Liver (tissue), 9 donors: ENCODE results near the gene NOX4. TPM values are rescaled to one million over a fixed set of nuclear protein-coding genes. Genes with fewer than 3 reads are reported as not detected.

ENCODE experiments used
- DNase-seq: peaks from one replicate; pipeline ENCODE4 v3.0.0-alpha.2; 2017; ENCODE audit warnings: low spot score
- H3K27ac ChIP-seq, 2 donors: one replicate each; pipeline ENCODE4 v1.7.0; 2013; ENCODE audit warnings: inconsistent platforms in 2 of 2, low read length in 2 of 2, control low read depth in 1 of 2, low read depth in 1 of 2, mild to moderate bottlenecking in 1 of 2
- H3K27me3 ChIP-seq, 4 donors: one replicate each; pipeline versions ENCODE4 v1.6.1 to v1.7.0; 2013; ENCODE audit warnings: low read length in 3 of 4, inconsistent platforms in 1 of 4, mild to moderate bottlenecking in 1 of 4, moderate library complexity in 1 of 4; ENCODE audit not compliant: control insufficient read depth in 4 of 4, insufficient read depth in 4 of 4
- H3K36me3 ChIP-seq, 4 donors: one replicate each; pipeline versions ENCODE4 v1.6.1 to v1.7.0; 2013; ENCODE audit warnings: low read length in 3 of 4, mild to moderate bottlenecking in 3 of 4, low read depth in 1 of 4, moderate library complexity in 1 of 4; ENCODE audit not compliant: control insufficient read depth in 4 of 4, insufficient read depth in 3 of 4
- H3K4me1 ChIP-seq, 4 donors: one replicate each; pipeline versions ENCODE4 v1.6.1 to v1.7.0; 2013; ENCODE audit warnings: low read length in 3 of 4, mild to moderate bottlenecking in 3 of 4, moderate library complexity in 1 of 4; ENCODE audit not compliant: control insufficient read depth in 4 of 4, insufficient read depth in 4 of 4
- H3K4me3 ChIP-seq, 3 donors: one replicate each; pipeline versions ENCODE4 v1.6.1 to v1.7.0; 2013; ENCODE audit warnings: low read length in 3 of 3, control low read depth in 1 of 3, low read depth in 1 of 3, mild to moderate bottlenecking in 1 of 3
- H3K9ac ChIP-seq, 2 donors: one replicate each; pipeline ENCODE4 v1.7.0; 2013; ENCODE audit warnings: low read length in 2 of 2, mild to moderate bottlenecking in 2 of 2, moderate library complexity in 2 of 2, control low read depth in 1 of 2, low read depth in 1 of 2
- H3K9me3 ChIP-seq, 4 donors: one replicate each; pipeline versions ENCODE4 v1.6.1 to v1.7.0; 2013; ENCODE audit warnings: low read length in 3 of 4; ENCODE audit not compliant: control insufficient read depth in 4 of 4
- EGR1 ChIP-seq, 2 donors: IDR thresholded peaks; 2 replicates each; pipeline ENCODE4 v1.6.1; 2016 to 2018; ENCODE audit warnings: antibody characterized with exemption in 2 of 2, low read depth in 2 of 2
- FOXA1 ChIP-seq: IDR thresholded peaks from 2 replicates; pipeline ENCODE4 v1.6.1; 2016; ENCODE audit warnings: antibody characterized with exemption
- FOXA2 ChIP-seq: IDR thresholded peaks from 2 replicates; pipeline ENCODE4 v1.6.1; 2016; ENCODE audit warnings: antibody characterized with exemption
- GABPA ChIP-seq, 2 donors: IDR thresholded peaks in 1 of 2; conservative IDR thresholded peaks in 1 of 2; 2 replicates each; pipeline ENCODE4 v1.6.1; 2016; ENCODE audit warnings: antibody characterized with exemption in 2 of 2, mild to moderate bottlenecking in 1 of 2, moderate library complexity in 1 of 2
- HNF4A ChIP-seq, 2 donors: conservative IDR thresholded peaks; 2 replicates each; pipeline ENCODE4 v1.6.1; 2016; ENCODE audit warnings: antibody characterized with exemption in 2 of 2, mild to moderate bottlenecking in 2 of 2
- HNF4G ChIP-seq: IDR thresholded peaks from 2 replicates; pipeline ENCODE4 v1.6.1; 2016; ENCODE audit warnings: antibody characterized with exemption
- JUND ChIP-seq, 2 donors: IDR thresholded peaks; 2 replicates each; pipeline ENCODE4 v1.6.1; 2016; ENCODE audit warnings: antibody characterized with exemption in 2 of 2
- MAX ChIP-seq: IDR thresholded peaks from 2 replicates; pipeline ENCODE4 v1.6.1; 2016; ENCODE audit warnings: antibody characterized with exemption
- NR2F2 ChIP-seq: IDR thresholded peaks from 2 replicates; pipeline ENCODE4 v1.6.1; 2016; ENCODE audit warnings: antibody characterized with exemption
- RAD21 ChIP-seq, 2 donors: IDR thresholded peaks; 2 replicates each; pipeline ENCODE4 v1.6.1; 2016; ENCODE audit warnings: antibody characterized with exemption in 2 of 2, mild to moderate bottlenecking in 2 of 2
- REST ChIP-seq: IDR thresholded peaks from 2 replicates; pipeline ENCODE4 v1.6.1; 2016; ENCODE audit warnings: antibody characterized with exemption, mild to moderate bottlenecking
- RXRA ChIP-seq, 2 donors: IDR thresholded peaks; 2 replicates each; pipeline ENCODE4 v1.6.1; 2017 to 2018; ENCODE audit warnings: antibody characterized with exemption in 2 of 2, mild to moderate bottlenecking in 1 of 2
- SP1 ChIP-seq: IDR thresholded peaks from 2 replicates; pipeline ENCODE4 v1.6.1; 2018; ENCODE audit warnings: antibody characterized with exemption, mild to moderate bottlenecking
- TAF1 ChIP-seq: conservative IDR thresholded peaks from 2 replicates; pipeline ENCODE4 v1.6.1; 2016; ENCODE audit warnings: antibody characterized with exemption, mild to moderate bottlenecking
- YY1 ChIP-seq: IDR thresholded peaks from 2 replicates; pipeline ENCODE4 v1.6.1; 2016; ENCODE audit warnings: antibody characterized with exemption, mild to moderate bottlenecking
- ZBTB33 ChIP-seq: IDR thresholded peaks from 2 replicates; pipeline ENCODE4 v1.6.1; 2016; ENCODE audit warnings: antibody characterized with exemption
- WGBS: extraction: QIAGEN DNeasy Blood & Tissue Kit; methylation state at CpG from one replicate; pipeline ENCODE4 v1.1.7; 2013; 5-methylcytosine and 5-hydroxymethylcytosine counted together
- polyA plus RNA-seq, 2 donors: library from polyadenylated mRNA; stranded (reverse) in 1 of 2; unstranded in 1 of 2; fragments of 200-250 nt in 1 of 2; fragments of >200 nt in 1 of 2; fragmentation: Nextera tagmentation in 1 of 2; extraction: Ambion mirVana in 1 of 2; gene quantifications; one replicate each; pipeline versions ENCODE4 v1.2.1 to v1.2.3, GENCODE V29; 2013 to 2015
- total RNA-seq, 2 donors: library from RNA; depleted of rRNA; stranded (reverse); fragments of >200 nt; gene quantifications; one replicate each; pipeline ENCODE4 v1.2.3, GENCODE V29; 2014
- TF ChIP-seq, protein P1 (sequence below): IDR thresholded peaks from 2 replicates; pipeline ENCODE4 v1.6.1; 2016; ENCODE audit warnings: antibody characterized with exemption
- TF ChIP-seq, protein P2 (sequence below): fragments of 150-350 bp; IDR thresholded peaks from 2 replicates; pipeline ENCODE4 v1.5.1; 2017; ENCODE audit warnings: improper control_type of control experiment, low read depth, low read length; ENCODE audit not compliant: missing input control
- donor health status: healthy.
- donor health status: healthy.
- donor health status: healthy.
- donor health status: healthy.
- donor health status: healthy.

NOX4 gene
- total and polyA plus RNA-seq, 4 donors: 0.07 to 0.29 (median 0.19) TPM; not detected in 1

DNA sequence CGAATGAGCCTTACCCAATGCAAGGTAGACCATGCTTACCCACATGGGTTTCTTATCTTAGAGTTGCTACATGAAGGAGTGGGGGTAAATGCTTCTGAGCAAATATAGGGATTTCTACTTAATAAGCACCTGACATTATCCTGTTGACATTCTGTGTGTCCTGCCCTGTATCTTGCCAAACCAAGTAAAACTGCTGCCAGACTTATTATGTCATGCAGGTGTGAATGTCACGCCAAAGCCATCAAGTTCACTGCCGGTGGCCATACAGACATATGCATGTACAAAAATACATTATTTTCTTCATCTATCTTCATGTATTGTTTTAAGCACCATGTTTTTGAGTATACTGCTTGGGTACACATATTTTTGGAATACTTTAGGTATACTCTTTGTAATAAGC, 70.2 kb downstream of the NOX4 start:
- H3K9ac ChIP-seq: no peak overlapping the region
- H3K27me3 ChIP-seq: no peaks in the 10 kb centered on the region
- TF ChIP-seq GABPA (IDR thresholded peaks at IDR 0.05 in 1 of 2, conservative IDR thresholded peaks at IDR 0.05 in 1 of 2) (no peak), RAD21 (IDR thresholded peaks at IDR 0.05) (no peak), RXRA (IDR thresholded peaks at IDR 0.05) (no peak), MAX (no peak), SP1 (no peak), HNF4G (no peak), FOXA1 (no peak), EGR1 (IDR thresholded peaks at IDR 0.05; ENCODE audit: low read depth in 2 of 2) (no peak), JUND (IDR thresholded peaks at IDR 0.05) (no peak), FOXA2 (no peak), ZBTB33 (no peak), REST (no peak), NR2F2 (no peak), TAF1 (no peak), YY1 (no peak), HNF4A (conservative IDR thresholded peaks at IDR 0.05) (no peak)
- TF ChIP-seq, protein P1, sequence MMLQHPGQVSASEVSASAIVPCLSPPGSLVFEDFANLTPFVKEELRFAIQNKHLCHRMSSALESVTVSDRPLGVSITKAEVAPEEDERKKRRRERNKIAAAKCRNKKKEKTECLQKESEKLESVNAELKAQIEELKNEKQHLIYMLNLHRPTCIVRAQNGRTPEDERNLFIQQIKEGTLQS: no peak
- TF ChIP-seq, protein P2, sequence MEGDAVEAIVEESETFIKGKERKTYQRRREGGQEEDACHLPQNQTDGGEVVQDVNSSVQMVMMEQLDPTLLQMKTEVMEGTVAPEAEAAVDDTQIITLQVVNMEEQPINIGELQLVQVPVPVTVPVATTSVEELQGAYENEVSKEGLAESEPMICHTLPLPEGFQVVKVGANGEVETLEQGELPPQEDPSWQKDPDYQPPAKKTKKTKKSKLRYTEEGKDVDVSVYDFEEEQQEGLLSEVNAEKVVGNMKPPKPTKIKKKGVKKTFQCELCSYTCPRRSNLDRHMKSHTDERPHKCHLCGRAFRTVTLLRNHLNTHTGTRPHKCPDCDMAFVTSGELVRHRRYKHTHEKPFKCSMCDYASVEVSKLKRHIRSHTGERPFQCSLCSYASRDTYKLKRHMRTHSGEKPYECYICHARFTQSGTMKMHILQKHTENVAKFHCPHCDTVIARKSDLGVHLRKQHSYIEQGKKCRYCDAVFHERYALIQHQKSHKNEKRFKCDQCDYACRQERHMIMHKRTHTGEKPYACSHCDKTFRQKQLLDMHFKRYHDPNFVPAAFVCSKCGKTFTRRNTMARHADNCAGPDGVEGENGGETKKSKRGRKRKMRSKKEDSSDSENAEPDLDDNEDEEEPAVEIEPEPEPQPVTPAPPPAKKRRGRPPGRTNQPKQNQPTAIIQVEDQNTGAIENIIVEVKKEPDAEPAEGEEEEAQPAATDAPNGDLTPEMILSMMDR: no peak
- no peaks in the 10 kb centered on the region for H3K36me3 ChIP-seq
- H3K4me1 ChIP-seq: no peaks in the 10 kb centered on the region
- H3K27ac ChIP-seq: no peak overlapping the region
- 79% methylated on average over 3 of the region's 3 CpGs for WGBS
- H3K4me3 ChIP-seq: no peak overlapping the region
- DNase-seq: no peak
- H3K9me3 ChIP-seq: no peaks in the 10 kb centered on the region
